GM23338 (cell line): ENCODE results near the gene ZNF648.

Source experiments
- CREB1 ChIP-seq: fragments of 250-450 bp; sonication (Bioruptor Pico); IDR thresholded peaks from 2 replicates; pipeline ENCODE4 v1.5.0; 2020; ENCODE audit warnings: low read depth, mild to moderate bottlenecking, moderate library complexity
- CTCF ChIP-seq, 2 experiments: fragments of 200-600 bp in 1 of 2; sonication (generic) in 1 of 2; conservative IDR thresholded peaks; 2 replicates each; pipeline versions ENCODE4 v1.5.1 to v1.6.1; 2016 to 2017; ENCODE audit warnings: antibody characterized with exemption in 2 of 2, low read depth in 2 of 2, mild to moderate bottlenecking in 2 of 2, moderate library complexity in 1 of 2
- EZH2 ChIP-seq: fragments of 200-600 bp; sonication (generic); IDR thresholded peaks from one replicate; pipeline ENCODE4 v1.8.0; 2017; ENCODE audit warnings: antibody characterized with exemption, mild to moderate bottlenecking, low read depth; ENCODE audit not compliant: unreplicated experiment
- JUNB ChIP-seq: IDR thresholded peaks from one replicate; pipeline ENCODE4 v1.6.1; 2016; ENCODE audit warnings: antibody characterized with exemption; ENCODE audit not compliant: unreplicated experiment
- POLR2AphosphoS5 ChIP-seq: IDR thresholded peaks from 2 replicates; pipeline ENCODE4 v1.6.1; 2016; ENCODE audit warnings: antibody characterized with exemption, low read depth
- REST ChIP-seq: IDR thresholded peaks from one replicate; pipeline ENCODE4 v1.6.1; 2018; ENCODE audit warnings: antibody characterized with exemption; ENCODE audit not compliant: unreplicated experiment
- STAT1 ChIP-seq: IDR thresholded peaks from one replicate; pipeline ENCODE4 v1.6.1; 2016; ENCODE audit warnings: antibody characterized with exemption; ENCODE audit not compliant: unreplicated experiment

- TF ChIP-seq CTCF (conservative IDR thresholded peaks at IDR 0.05; ENCODE audit: low read depth in 2 of 2), result no peak
- TF ChIP-seq EZH2, result no peak
- no peak for TF ChIP-seq CREB1 (CRISPR knock-in tag)
- TF ChIP-seq POLR2AphosphoS5, result no peak
- no peak for TF ChIP-seq REST
- TF ChIP-seq STAT1, result no peak
- no peak for TF ChIP-seq JUNB
Measured at GRCh38 chr1:182098301-182098700, 36.8 kb upstream of the ZNF648 start.
